Right ventricle myocardium superior (tissue), 1 donor: ENCODE data around the gene ZBTB40. TPM values are rescaled to one million over a fixed set of nuclear protein-coding genes. Genes with fewer than 3 reads are reported as not detected.
A peak's percentile ranks its signal among the peaks of the same experiment; 100 is the strongest.

Source experiments
- ATAC-seq: fragments of 200-7000 bp; cut with Tn5 transposase; one replicate; pipeline ENCODE4 v1.9.1; 2020; ENCODE audit warnings: mild to moderate bottlenecking; ENCODE audit not compliant: poor library complexity
- DNase-seq: peaks from one replicate; pipeline ENCODE4 v3.0.0-alpha.2; 2020
- intact Hi-C: fragments of 100-400 bp; cut with DNase I; formaldehyde crosslinking; loops from one replicate; pipeline ENCODE4 v1.11.2; 2022
- total RNA-seq: library from RNA; stranded (reverse); fragmentation: NEBNext Ultra II Directional; extraction: Animal tissue kit (Norgen Biotek cat#: 25700); gene quantifications from one replicate; pipeline ENCODE4 v1.2.1, GENCODE V29; 2021
- donor health status: DM: no; HTN: yes; CAD: no; lungs with severe emphysema.

Gene ZBTB40
- total RNA-seq, 1 donor from 2014 or later, result 15.0 TPM

DNA sequence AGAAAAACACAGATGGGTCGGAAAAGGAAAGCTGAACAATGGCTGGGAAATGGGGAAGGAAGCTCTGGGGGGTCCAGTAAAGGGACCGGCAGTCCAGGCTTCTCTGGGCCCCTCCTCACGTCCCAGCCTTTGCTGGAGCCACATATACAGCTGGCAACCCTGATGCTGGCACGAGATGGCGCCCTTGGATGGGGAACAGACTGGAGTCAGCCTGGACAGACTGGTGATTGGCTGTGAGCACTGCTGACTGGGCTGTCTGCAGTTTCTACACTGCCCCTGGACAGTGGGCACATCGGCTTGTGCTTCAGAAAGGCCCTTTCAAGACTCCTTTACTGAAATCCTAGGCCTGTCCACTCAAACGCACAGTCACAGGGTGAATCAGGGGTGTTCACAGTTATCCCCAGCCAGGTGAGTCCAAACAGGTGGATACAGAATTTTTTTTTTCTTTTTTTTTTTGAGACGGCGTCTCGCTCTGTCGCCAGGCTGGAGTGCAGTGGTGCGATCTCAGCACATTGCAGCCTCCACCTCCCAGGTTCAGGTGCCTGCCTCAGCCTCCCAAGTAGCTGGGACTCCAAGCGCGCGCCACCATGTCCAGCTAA, 31.1 kb upstream of the ZBTB40 start:
- ATAC-seq (peak; percentile 92), DNase-seq (peak; percentile 89)
- intact Hi-C loops, result loop anchor here (2.0 kb wide), 1 partner anchor 222 kb away; the partner anchor contains the start of gene C1QC

- DNase-seq, result no peak
- intact Hi-C loops, result no loop called here
- ATAC-seq, result no peak
Measured at GRCh38 chr1:22426781-22427180, 24.9 kb upstream of the ZBTB40 start.

- ATAC-seq (peak; percentile 81), DNase-seq (no peak)
- intact Hi-C loops, result no loop called here
Measured at GRCh38 chr1:22428672-22429071, 23.0 kb upstream of the ZBTB40 start.

DNA sequence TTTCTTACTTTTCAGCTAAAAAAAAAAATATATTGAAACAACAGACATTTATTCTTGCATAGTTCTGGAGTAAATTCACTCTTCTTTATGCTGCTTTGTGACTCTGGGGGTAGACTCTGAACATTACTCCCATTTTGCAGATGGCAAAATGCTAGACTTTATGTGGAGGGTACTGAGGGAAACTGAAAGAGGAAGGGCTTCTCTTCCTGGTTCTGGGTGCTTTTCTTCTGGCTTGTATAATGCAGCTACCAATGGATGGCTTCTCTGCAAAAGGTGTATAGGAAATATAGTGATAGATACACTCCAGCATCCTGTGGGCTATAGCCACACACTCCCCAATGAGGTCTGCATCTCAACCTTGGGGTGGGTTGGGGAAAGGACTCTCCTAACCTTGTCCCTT, 19.7 kb upstream of the ZBTB40 start:
- intact Hi-C loops, result no loop called here
- ATAC-seq (no peak), DNase-seq (no peak)

- intact Hi-C loops, result no loop called here
- no peak for DNase-seq
- ATAC-seq, result no peak
Measured at GRCh38 chr1:22434717-22435116, 16.9 kb upstream of the ZBTB40 start.

- intact Hi-C loops, result no loop called here
- ATAC-seq (no peak), DNase-seq (no peak)
Measured at GRCh38 chr1:22436948-22437347, 14.7 kb upstream of the ZBTB40 start.

- intact Hi-C loops, result no loop called here
- ATAC-seq, result no peak
- DNase-seq, result no peak
Measured at GRCh38 chr1:22437573-22437972, 14.1 kb upstream of the ZBTB40 start.

DNA sequence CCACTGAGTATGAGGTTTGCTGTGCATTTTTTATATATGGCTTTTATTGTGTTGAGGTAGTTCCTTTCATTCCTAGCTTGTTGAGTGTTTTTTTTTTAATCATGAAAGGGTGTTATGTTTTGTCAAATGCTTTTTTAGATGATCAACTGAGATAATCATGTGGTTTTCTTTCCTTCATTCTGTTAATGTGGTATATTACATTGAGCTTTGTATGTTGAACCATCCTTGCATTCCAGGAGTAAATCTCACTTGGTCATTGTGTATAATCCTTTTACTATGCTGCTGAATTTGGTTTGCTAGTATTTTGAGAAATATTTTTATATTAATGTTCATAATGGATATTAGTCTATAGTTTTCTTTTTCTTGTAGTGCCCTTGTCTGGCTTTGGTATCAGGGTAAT, 11.1 kb upstream of the ZBTB40 start:
- intact Hi-C loops, result no loop called here
- no peak for ATAC-seq

DNA sequence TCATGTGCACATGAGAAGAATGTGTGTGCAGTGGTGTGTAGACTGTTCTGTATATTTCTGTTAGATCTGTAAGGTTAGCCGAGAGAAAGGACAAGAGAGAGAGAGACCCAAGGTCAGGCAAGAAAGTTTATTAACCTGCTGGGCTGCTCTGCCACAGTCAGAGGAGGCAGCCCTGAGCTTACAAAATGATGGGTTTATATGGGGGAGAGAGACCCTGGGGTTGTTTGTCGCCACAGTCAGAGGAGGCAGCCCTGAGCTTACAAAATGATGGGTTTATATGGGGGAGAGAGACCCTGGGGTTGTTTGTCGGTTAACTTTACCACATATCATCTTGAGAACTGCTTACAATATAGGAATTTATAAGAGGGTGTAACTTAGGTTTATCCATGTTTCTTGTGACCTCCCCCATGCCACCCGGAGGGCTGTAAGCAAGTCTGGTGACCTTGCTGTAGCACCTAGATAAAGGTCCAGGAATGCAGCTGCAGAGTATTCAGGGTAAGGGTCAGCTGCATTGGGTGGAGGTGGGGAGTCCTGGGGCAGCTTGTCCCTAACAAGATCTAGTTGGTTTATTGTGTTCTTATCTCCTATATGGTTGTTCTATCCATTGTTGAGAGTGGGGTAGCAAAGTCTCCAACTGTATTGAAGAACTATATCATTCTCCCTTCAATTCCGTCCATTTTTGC, 9.3 kb upstream of the ZBTB40 start:
- peak; percentile 52 for ATAC-seq

More for the DNA sequence above, 11.1 kb upstream of the ZBTB40 start:
- DNase-seq, result no peak

DNA sequence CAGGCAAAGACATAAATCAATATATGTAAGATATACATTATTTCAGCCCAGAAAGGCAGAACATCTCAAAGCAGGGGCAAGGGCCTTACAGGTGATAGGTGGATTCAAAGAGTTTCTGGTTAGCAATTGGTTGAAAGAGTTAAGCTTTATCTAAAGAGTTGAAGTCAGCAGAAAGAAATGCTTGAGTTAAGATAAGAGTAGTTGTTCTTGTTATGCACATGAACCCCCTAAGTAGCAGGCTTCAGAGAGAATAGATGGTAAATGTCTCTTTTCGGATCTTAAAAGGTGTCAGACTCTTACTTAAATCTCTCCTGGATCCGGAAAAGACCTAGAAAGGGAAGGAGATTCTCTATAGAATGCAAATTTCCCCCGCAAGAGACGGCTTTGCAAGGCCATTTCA, 8.3 kb upstream of the ZBTB40 start:
- no peak for ATAC-seq

More for the DNA sequence above, 9.3 kb upstream of the ZBTB40 start:
- intact Hi-C loops, result no loop called here
- no peak for DNase-seq

GRCh38 chr1:22444856-22445255, 6.8 kb upstream of the ZBTB40 start:
- intact Hi-C loops, result no loop called here
- DNase-seq (no peak), ATAC-seq (no peak)

More for the DNA sequence above, 8.3 kb upstream of the ZBTB40 start:
- no peak for DNase-seq
- intact Hi-C loops, result no loop called here

DNA sequence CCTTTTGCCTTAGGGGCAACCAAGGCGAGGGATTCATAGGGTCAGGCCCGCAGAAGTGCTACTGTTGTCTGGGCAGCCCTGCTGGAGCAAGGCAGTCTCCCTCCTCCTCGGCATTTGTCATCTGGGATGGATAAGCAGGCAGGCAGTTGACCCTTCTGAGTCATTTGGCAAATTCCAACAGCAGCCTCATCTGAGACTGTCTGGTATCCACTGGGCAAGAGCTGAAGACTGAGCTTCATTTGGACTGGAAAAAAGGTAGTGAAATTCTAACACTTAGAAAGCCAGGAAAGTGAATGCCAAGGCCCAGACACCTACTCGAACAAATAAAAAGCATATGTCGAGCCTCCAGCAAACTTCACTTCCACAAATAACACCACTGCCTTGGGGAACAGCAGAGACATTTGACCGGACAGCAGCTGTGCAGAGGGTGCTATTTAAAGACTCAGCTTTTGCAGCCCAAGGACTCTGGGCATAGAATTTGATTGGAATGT, 4.0 kb upstream of the ZBTB40 start:
- ATAC-seq, result no peak
- intact Hi-C loops, result no loop called here
- no peak for DNase-seq

- intact Hi-C loops, result no loop called here
- no peak for DNase-seq
- no peak for ATAC-seq
Measured at GRCh38 chr1:22449636-22450035, 2.0 kb upstream of the ZBTB40 start.

DNA sequence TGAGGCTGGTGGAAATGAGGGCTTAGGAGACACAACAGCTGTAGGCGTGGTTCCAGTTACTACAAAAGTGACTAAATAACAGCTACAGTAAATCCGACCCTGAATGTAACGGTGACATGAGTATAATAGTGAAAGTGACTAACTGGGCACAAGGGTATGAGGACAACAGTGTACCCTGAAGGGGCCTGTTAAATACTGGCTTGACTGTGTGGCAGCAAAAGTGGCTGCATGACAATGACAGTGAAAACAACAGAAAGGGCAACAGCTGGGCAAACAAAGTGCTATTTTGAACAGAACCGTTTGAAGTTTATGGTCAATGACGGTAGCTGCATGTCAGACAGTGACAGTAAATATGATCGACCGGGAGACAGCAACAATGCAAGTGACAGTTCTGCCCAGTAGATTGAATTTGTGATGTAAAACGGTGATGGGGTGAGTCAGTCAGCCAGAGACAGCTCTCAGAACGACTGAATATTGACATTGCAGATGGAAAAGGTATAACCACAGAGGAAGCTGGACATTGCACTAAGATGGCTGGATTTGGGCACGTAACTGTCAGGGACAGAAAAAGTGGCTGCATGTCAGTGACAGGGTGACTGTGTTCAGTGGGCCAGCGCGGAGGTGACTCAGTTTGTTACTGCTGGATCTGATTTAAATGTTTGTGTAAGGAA, 1.2 kb upstream of the ZBTB40 start:
- intact Hi-C loops, result no loop called here
- ATAC-seq (no peak), DNase-seq (no peak)

- ATAC-seq (peak; percentile 63), DNase-seq (no peak)
- intact Hi-C loops, result no loop called here
Measured at GRCh38 chr1:22452481-22452957, 868 bp downstream of the ZBTB40 start.

GRCh38 chr1:22453181-22453580, 1.5 kb downstream of the ZBTB40 start:
- no peak for ATAC-seq

DNA sequence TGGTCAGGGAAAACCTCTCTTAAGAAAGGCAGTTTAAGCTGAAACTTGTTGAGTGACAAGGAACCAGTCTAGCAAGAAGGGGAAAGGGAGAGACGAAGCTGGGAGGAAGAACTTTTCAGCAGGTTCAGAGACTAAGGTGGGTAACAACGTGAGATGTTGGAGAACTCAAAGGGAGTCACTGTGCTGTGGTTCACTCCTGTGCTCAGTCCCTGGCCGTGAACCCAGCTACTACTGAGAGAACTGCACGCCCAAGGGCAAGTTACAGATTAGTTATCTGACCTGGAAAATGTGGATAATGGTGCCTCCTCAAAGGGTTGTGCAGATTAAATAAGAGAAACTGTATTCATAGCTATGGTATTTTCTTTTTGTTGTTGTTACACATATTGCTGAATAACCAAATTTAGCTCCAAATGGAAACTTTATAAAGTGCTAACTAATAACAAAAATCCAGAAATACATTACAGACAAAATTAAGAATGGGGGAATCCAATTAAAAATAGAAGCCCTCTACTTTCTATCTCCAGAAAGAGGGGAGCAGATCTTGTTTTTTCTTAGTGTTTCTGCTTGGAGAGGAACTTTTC, 2.9 kb downstream of the ZBTB40 start:
- ATAC-seq (no peak), DNase-seq (no peak)
- intact Hi-C loops, result no loop called here

More at GRCh38 chr1:22453181-22453580, 1.5 kb downstream of the ZBTB40 start:
- intact Hi-C loops, result no loop called here
- DNase-seq, result no peak

GRCh38 chr1:22457345-22457744, 5.7 kb downstream of the ZBTB40 start:
- intact Hi-C loops, result no loop called here
- ATAC-seq, result no peak
- DNase-seq, result no peak

- ATAC-seq (peak; percentile 30), DNase-seq (no peak)
- intact Hi-C loops, result no loop called here
Measured at GRCh38 chr1:22457836-22458235, 6.2 kb downstream of the ZBTB40 start.
